Tibial nerve (tissue), 4 donors: ENCODE data around the gene CST2. TPM values are rescaled to one million over a fixed set of nuclear protein-coding genes. Genes with fewer than 3 reads are reported as not detected.
"Not testable (repeated sequence)": the region's sequence is repeated elsewhere in the genome, so short reads cannot be mapped to it uniquely, and the experiment has no call there.

Experiments used
- DNase-seq, 2 donors: peaks; one replicate each; pipeline ENCODE4 v3.0.0-alpha.2; 2019; ENCODE audit warnings: low spot score in 2 of 2
- H3K27ac ChIP-seq, 4 donors: fragments of 200-600 bp; sonication (generic) in 3 of 4; one replicate each; pipeline ENCODE4 v1.5.1; 2017 to 2019; ENCODE audit warnings: mild to moderate bottlenecking in 1 of 4
- H3K27me3 ChIP-seq, 2 donors: fragments of 200-600 bp; sonication (generic) in 1 of 2; one replicate each; pipeline versions ENCODE4 v1.5.1 to v1.6.0; 2017 to 2019
- H3K36me3 ChIP-seq, 3 donors: fragments of 200-600 bp; sonication (generic); one replicate each; pipeline ENCODE4 v1.5.1; 2018 to 2019
- H3K4me1 ChIP-seq, 4 donors: fragments of 200-600 bp; sonication (generic) in 3 of 4; one replicate each; pipeline ENCODE4 v1.5.1; 2017 to 2019
- H3K4me3 ChIP-seq, 4 donors: fragments of 200-600 bp; sonication (generic) in 3 of 4; one replicate each; pipeline ENCODE4 v1.5.1; 2017 to 2019; ENCODE audit warnings: mild to moderate bottlenecking in 1 of 4, moderate library complexity in 1 of 4
- H3K9me3 ChIP-seq, 4 donors: fragments of 200-600 bp; sonication (generic) in 3 of 4; one replicate each; pipeline ENCODE4 v1.5.1; 2017 to 2019
- CTCF ChIP-seq, 5 experiments: fragments of 200-600 bp in 3 of 5; fragments of 450-650 bp in 2 of 5; sonication (generic) in 3 of 5; IDR thresholded peaks; one replicate each; pipeline ENCODE4 v1.5.1; 2016 to 2019; ENCODE audit warnings: antibody characterized with exemption in 5 of 5, mild to moderate bottlenecking in 3 of 5, moderate library complexity in 2 of 5
- EP300 ChIP-seq, 2 donors: sonication (generic); formaldehyde crosslinking; IDR thresholded peaks; one replicate each; pipeline ENCODE4 v1.6.1; 2017; ENCODE audit warnings: antibody characterized with exemption in 2 of 2, mild to moderate bottlenecking in 1 of 2
- POLR2A ChIP-seq, 2 donors: fragments of 450-650 bp; IDR thresholded peaks; one replicate each; pipeline ENCODE4 v1.6.1; 2017; ENCODE audit warnings: antibody characterized with exemption in 2 of 2, mild to moderate bottlenecking in 2 of 2, moderate library complexity in 2 of 2
- WGBS, 2 donors: methylation state at CpG; one replicate each; pipeline ENCODE4 v1.1.5; 2018; 5-methylcytosine and 5-hydroxymethylcytosine counted together
- total RNA-seq, 4 donors: library from RNA; depleted of rRNA; stranded (reverse); fragments of >200 nt; gene quantifications; one replicate each; pipeline ENCODE4 v1.1.0, GENCODE V29; 2016

Gene CST2
- total RNA-seq, 4 donors from 2014 or later = 0.98 to 2.4 TPM; not detected in 2

- 77 to 83% methylated on average over 1 of the region's 1 CpG for WGBS, 2 donors
- peaks cover 0 to 14% (median 3%) of the 10 kb centered on the region in 4 donors for H3K4me1 ChIP-seq
- no peak for DNase-seq
- no peak overlapping the region for H3K27ac ChIP-seq
- H3K36me3 ChIP-seq = no peaks in the 10 kb centered on the region
- H3K4me3 ChIP-seq = no peak overlapping the region
- TF ChIP-seq POLR2A (IDR thresholded peaks at IDR 0.05) (no peak), CTCF (IDR thresholded peaks at IDR 0.05) (no peak), EP300 (IDR thresholded peaks at IDR 0.05) (no peak)
- H3K27me3 ChIP-seq = no peaks in the 10 kb centered on the region
- no peaks in the 10 kb centered on the region for H3K9me3 ChIP-seq
Observed at GRCh38 chr20:23872065-23872464, 45.5 kb upstream of the CST2 start.

GRCh38 chr20:23870461-23870860 lies 43.9 kb upstream of the CST2 start:
- H3K4me1 ChIP-seq = peaks cover 0 to 16% (median 3%) of the 10 kb centered on the region in 4 donors
- no peaks in the 10 kb centered on the region for H3K9me3 ChIP-seq
- no peak for TF ChIP-seq POLR2A (IDR thresholded peaks at IDR 0.05)
- TF ChIP-seq CTCF (IDR thresholded peaks at IDR 0.05) = no peak
- no peak for TF ChIP-seq EP300 (IDR thresholded peaks at IDR 0.05)
- DNase-seq = no peak
- no peaks in the 10 kb centered on the region for H3K27me3 ChIP-seq
- no peaks in the 10 kb centered on the region for H3K36me3 ChIP-seq
- no peak overlapping the region for H3K4me3 ChIP-seq
- 31 to 68% methylated on average over 4 of the region's 4 CpGs for WGBS, 2 donors
- H3K27ac ChIP-seq = peak overlapping the region in 1 of 4 donors; percentile 56

- Histone ChIP-seq H3K9me3 (no peaks in the 10 kb centered on the region), H3K27me3 (no peaks in the 10 kb centered on the region), H3K36me3 (no peaks in the 10 kb centered on the region), H3K27ac (peak overlapping the region in 1 of 4 donors; percentile 56), H3K4me3 (no peak overlapping the region), H3K4me1 (peaks cover 0 to 16% (median 3%) of the 10 kb centered on the region in 4 donors)
- 41 to 54% methylated on average over 2 of the region's 2 CpGs for WGBS, 2 donors
- no peak for TF ChIP-seq EP300 (IDR thresholded peaks at IDR 0.05)
- TF ChIP-seq POLR2A (IDR thresholded peaks at IDR 0.05) = no peak
- no peak for TF ChIP-seq CTCF (IDR thresholded peaks at IDR 0.05)
- no peak for DNase-seq
Observed at GRCh38 chr20:23869520-23869919, 43.0 kb upstream of the CST2 start.

- Histone ChIP-seq H3K9me3 (peaks cover 0 to 2% (median 0%) of the 10 kb centered on the region in 4 donors), H3K27me3 (no peaks in the 10 kb centered on the region), H3K4me1 (peaks cover 0 to 16% (median 3%) of the 10 kb centered on the region in 4 donors), H3K4me3 (no peak overlapping the region), H3K36me3 (no peaks in the 10 kb centered on the region), H3K27ac (no peak overlapping the region)
- no peak for TF ChIP-seq POLR2A (IDR thresholded peaks at IDR 0.05)
- no peak for TF ChIP-seq EP300 (IDR thresholded peaks at IDR 0.05)
- no peak for TF ChIP-seq CTCF (IDR thresholded peaks at IDR 0.05)
- WGBS, 2 donors = 36 to 41% methylated on average over 5 of the region's 5 CpGs
- no peak for DNase-seq
Observed at GRCh38 chr20:23868321-23868720, 41.8 kb upstream of the CST2 start.

- DNase-seq = no peak
- H3K4me1 ChIP-seq = peaks cover 0 to 16% (median 3%) of the 10 kb centered on the region in 4 donors
- H3K27ac ChIP-seq = peak overlapping the region in 1 of 4 donors; percentile 44
- H3K9me3 ChIP-seq = peaks cover 0 to 7% (median 0%) of the 10 kb centered on the region in 4 donors
- WGBS, 2 donors = 53 to 62% methylated on average over 9 of the region's 9 CpGs
- TF ChIP-seq EP300 (IDR thresholded peaks at IDR 0.05) (no peak), CTCF (IDR thresholded peaks at IDR 0.05) (no peak), POLR2A (IDR thresholded peaks at IDR 0.05) (no peak)
- H3K36me3 ChIP-seq = no peaks in the 10 kb centered on the region
- no peaks in the 10 kb centered on the region for H3K27me3 ChIP-seq
- H3K4me3 ChIP-seq = no peak overlapping the region
Observed at GRCh38 chr20:23867152-23867776, 40.7 kb upstream of the CST2 start.

GRCh38 chr20:23860771-23861170 lies 34.2 kb upstream of the CST2 start:
- WGBS, 2 donors = 40 to 47% methylated on average over 10 of the region's 10 CpGs
- not testable (repeated sequence) for H3K36me3 ChIP-seq, H3K27me3 ChIP-seq, H3K9me3 ChIP-seq, H3K4me3 ChIP-seq, H3K27ac ChIP-seq, DNase-seq
- H3K4me1 ChIP-seq = peaks cover 0 to 10% (median 0%) of the 10 kb centered on the region in 4 donors
